ENCODE data around the gene IPO5. TPM values are rescaled to one million over a fixed set of nuclear protein-coding genes. Genes with fewer than 3 reads are reported as not detected.

The IPO5 gene
- total RNA-seq, 1 donor from 2014 or later = 727 TPM

- peaks cover 4% of the 10 kb centered on the region for H3K27me3 Mint-ChIP-seq (ENCODE audit: insufficient read depth, low read depth)
- Histone ChIP-seq H3K36me3 (no peaks in the 10 kb centered on the region), H4K20me1 (ENCODE audit: low read depth) (no peaks in the 10 kb centered on the region), H2AFZ (replicated peaks) (no peak overlapping the region), H3K9ac (no peak overlapping the region), H3K27ac (no peak overlapping the region), H3K4me3 (no peak overlapping the region), H3F3A (ENCODE audit: low read depth) (no peaks in the 10 kb centered on the region), H3K4me2 (no peak overlapping the region), H3K9me3 (ENCODE audit: low read depth) (no peaks in the 10 kb centered on the region), H3K79me2 (ENCODE audit: low read depth) (no peaks in the 10 kb centered on the region), H3K27me3 (no peaks in the 10 kb centered on the region), H3K4me1 (no peaks in the 10 kb centered on the region)
- TF ChIP-seq EZH2 (IDR thresholded peaks at IDR 0.05) = no peak
- TF ChIP-seq CTCF (IDR thresholded peaks at IDR 0.05) = no peak
- no peak for TF ChIP-seq EZH2phosphoT487 (IDR thresholded peaks at IDR 0.05)
- peaks cover 3% of the 10 kb centered on the region for H3K4me1 Mint-ChIP-seq
- H3K27ac Mint-ChIP-seq = no peak overlapping the region
- DNase-seq (ENCODE audit: low spot score) = no peak
- H3K9me3 Mint-ChIP-seq = peaks cover 6% of the 10 kb centered on the region
- H3K4me3 Mint-ChIP-seq = no peak overlapping the region
- H3K36me3 Mint-ChIP-seq = no peaks in the 10 kb centered on the region
Measured at GRCh38 chr13:98052412-98052811, 98.9 kb downstream of the IPO5 start.

GRCh38 chr13:98054301-98054700 is 100.8 kb downstream of the IPO5 start:
- H3F3A ChIP-seq (ENCODE audit: low read depth) = peaks cover 3% of the 10 kb centered on the region
- Mint-ChIP-seq H3K27me3 (ENCODE audit: insufficient read depth, low read depth) (peaks cover 4% of the 10 kb centered on the region), H3K4me3 (no peak overlapping the region), H3K9me3 (peaks cover 6% of the 10 kb centered on the region), H3K27ac (no peak overlapping the region), H3K36me3 (no peaks in the 10 kb centered on the region), H3K4me1 (peaks cover 12% of the 10 kb centered on the region)
- H3K27me3 ChIP-seq = no peaks in the 10 kb centered on the region
- H3K4me3 ChIP-seq = no peak overlapping the region
- H4K20me1 ChIP-seq (ENCODE audit: low read depth) = no peaks in the 10 kb centered on the region
- H3K79me2 ChIP-seq (ENCODE audit: low read depth) = no peaks in the 10 kb centered on the region
- H3K36me3 ChIP-seq = no peaks in the 10 kb centered on the region
- DNase-seq (ENCODE audit: low spot score) = no peak
- no peak overlapping the region for H2AFZ ChIP-seq (replicated peaks)
- no peaks in the 10 kb centered on the region for H3K9me3 ChIP-seq (ENCODE audit: low read depth)
- no peak for TF ChIP-seq EZH2 (IDR thresholded peaks at IDR 0.05)
- no peak for TF ChIP-seq CTCF (IDR thresholded peaks at IDR 0.05)
- no peak for TF ChIP-seq EZH2phosphoT487 (IDR thresholded peaks at IDR 0.05)
- no peak overlapping the region for H3K4me2 ChIP-seq
- no peak overlapping the region for H3K9ac ChIP-seq
- H3K4me1 ChIP-seq = peaks cover 1% of the 10 kb centered on the region
- H3K27ac ChIP-seq = no peak overlapping the region

- no peak for DNase-seq (ENCODE audit: low spot score)
- TF ChIP-seq EZH2 (IDR thresholded peaks at IDR 0.05) = no peak
- no peak for TF ChIP-seq CTCF (IDR thresholded peaks at IDR 0.05)
- TF ChIP-seq EZH2phosphoT487 (IDR thresholded peaks at IDR 0.05) = no peak
- Histone ChIP-seq H3K4me3 (no peak overlapping the region), H3K27me3 (no peaks in the 10 kb centered on the region), H2AFZ (replicated peaks) (no peak overlapping the region), H3K4me2 (no peak overlapping the region), H3F3A (ENCODE audit: low read depth) (peaks cover 9% of the 10 kb centered on the region), H3K27ac (no peak overlapping the region), H3K79me2 (ENCODE audit: low read depth) (no peaks in the 10 kb centered on the region), H3K4me1 (peaks cover 10% of the 10 kb centered on the region), H3K36me3 (no peaks in the 10 kb centered on the region), H4K20me1 (ENCODE audit: low read depth) (no peaks in the 10 kb centered on the region), H3K9ac (no peak overlapping the region), H3K9me3 (ENCODE audit: low read depth) (no peaks in the 10 kb centered on the region)
- Mint-ChIP-seq H3K36me3 (no peaks in the 10 kb centered on the region), H3K4me3 (no peak overlapping the region), H3K27me3 (ENCODE audit: insufficient read depth, low read depth) (no peaks in the 10 kb centered on the region), H3K9me3 (peaks cover 6% of the 10 kb centered on the region), H3K4me1 (peaks cover 18% of the 10 kb centered on the region), H3K27ac (no peak overlapping the region)
Measured at GRCh38 chr13:98055623-98056022, 102.1 kb downstream of the IPO5 start.

Data from neural progenitor cell (in vitro differentiated cells).